ENCODE results near the gene CLPSL2. TPM values are rescaled to one million over a fixed set of nuclear protein-coding genes. Genes with fewer than 3 reads are reported as not detected.

The CLPSL2 gene
- total RNA-seq, 1 donor from 2014 or later = not detected

DNA sequence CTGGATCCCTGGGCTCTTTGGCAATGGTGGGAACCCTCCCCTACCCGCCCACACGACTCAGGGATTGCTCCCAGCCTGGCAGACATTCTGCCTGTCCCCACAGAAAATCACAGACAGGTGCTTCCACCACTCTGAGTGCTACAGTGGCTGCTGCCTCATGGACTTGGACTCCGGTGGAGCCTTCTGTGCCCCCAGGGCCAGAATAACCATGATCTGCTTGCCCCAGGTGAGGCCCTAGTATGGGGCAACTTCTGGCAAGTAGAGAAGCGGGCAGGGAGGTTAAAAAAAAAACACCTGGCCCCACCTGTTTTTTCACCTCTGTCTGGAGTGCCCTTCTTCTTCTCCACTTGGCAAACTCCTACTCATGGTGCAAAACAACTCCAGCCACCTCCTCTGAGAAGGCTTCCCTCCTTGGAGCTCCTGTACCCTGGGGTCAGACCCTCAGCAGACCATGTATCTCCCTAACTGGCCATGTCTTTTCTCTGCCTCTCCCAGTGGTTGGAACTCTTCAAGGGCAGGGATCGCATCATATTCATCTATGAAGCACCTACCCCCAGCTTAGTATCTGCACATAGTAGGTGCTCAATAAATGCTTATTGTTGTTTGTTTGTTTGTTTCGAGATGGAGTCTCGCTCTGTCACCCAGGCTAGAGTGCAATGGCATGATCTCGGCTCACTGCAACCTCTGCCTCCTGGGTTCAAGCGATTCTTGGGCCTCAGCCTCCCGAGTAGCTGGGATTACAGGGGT, 1.1 kb downstream of the CLPSL2 start:
- Histone ChIP-seq H3K9me3 (no peaks in the 10 kb centered on the region), H3K4me1 (peaks cover 8% of the 10 kb centered on the region), H3K4me3 (no peak overlapping the region), H3K36me3 (no peaks in the 10 kb centered on the region), H3K27ac (no peak overlapping the region), H3K27me3 (ENCODE audit: low read depth) (peaks cover 33% of the 10 kb centered on the region)
- intact Hi-C loops (cut with DNase I) = no loop called here
- ATAC-seq (no peak), DNase-seq (no peak)
- no peak for TF ChIP-seq CTCF (IDR thresholded peaks at IDR 0.05)

DNA sequence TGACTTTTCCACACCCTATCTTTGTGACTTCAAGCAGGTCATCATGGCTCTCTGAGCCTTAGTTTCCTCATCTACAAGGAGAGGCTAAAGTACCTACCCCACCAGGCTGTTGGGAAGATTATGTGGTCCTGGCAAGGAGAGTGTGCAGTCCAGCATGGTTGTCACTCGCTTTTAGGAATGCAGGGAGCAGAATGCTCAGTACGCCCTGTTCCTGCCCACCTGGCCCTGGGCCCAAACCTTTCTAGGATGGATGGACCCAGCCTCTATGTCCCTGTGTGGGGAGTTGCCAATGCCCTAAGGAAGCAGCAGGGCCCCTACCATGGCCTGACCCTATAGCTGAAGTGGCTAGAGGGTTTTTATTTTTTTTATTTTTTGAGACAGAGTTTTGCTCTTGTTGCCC, 2.0 kb downstream of the CLPSL2 start:
- no peak for ATAC-seq
- no peak overlapping the region for H3K4me3 ChIP-seq
- TF ChIP-seq CTCF (IDR thresholded peaks at IDR 0.05) = no peak
- H3K36me3 ChIP-seq = no peaks in the 10 kb centered on the region
- no peak overlapping the region for H3K27ac ChIP-seq
- intact Hi-C loops (cut with DNase I) = no loop called here
- no peaks in the 10 kb centered on the region for H3K9me3 ChIP-seq
- peaks cover 33% of the 10 kb centered on the region for H3K27me3 ChIP-seq (ENCODE audit: low read depth)
- peaks cover 8% of the 10 kb centered on the region for H3K4me1 ChIP-seq
- DNase-seq = no peak

DNA sequence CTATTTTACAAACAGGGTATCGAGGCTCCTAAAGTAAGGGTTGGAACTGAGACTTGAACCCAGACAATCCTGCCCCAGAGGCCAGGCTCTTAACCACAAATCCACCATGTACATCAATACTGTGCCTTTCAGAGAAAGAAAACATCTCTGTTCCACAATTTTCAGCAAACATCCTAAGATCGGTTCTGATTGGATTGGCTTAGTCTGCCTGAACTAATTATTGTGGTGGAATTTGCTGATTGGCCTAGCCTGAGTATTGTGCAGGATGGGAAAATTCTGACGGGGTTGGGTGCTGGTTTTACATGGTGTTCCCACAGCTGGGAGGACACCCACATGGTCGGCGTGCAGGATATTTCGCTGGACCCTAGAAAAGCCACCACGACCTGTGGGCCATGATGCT, 4.3 kb downstream of the CLPSL2 start, which contains the start of gene CLPSL1:
CLPSL1 (plus strand) TSS at position 301 of the 400 bp plus-strand sequence; CDS start at position 393, 92 bp downstream.
- ATAC-seq = no peak
- Histone ChIP-seq H3K27me3 (ENCODE audit: low read depth) (peaks cover 30% of the 10 kb centered on the region), H3K4me3 (no peak within 1 kb of the TSS), H3K27ac (no peak within 1 kb of the TSS), H3K4me1 (peaks cover 8% of the 10 kb centered on the region), H3K9me3 (no peaks in the 10 kb centered on the region), H3K36me3 (no peaks in the 10 kb centered on the region)
- no peak for DNase-seq
- intact Hi-C loops (cut with DNase I) = no loop called here
- TF ChIP-seq CTCF (IDR thresholded peaks at IDR 0.05) = no peak

DNA sequence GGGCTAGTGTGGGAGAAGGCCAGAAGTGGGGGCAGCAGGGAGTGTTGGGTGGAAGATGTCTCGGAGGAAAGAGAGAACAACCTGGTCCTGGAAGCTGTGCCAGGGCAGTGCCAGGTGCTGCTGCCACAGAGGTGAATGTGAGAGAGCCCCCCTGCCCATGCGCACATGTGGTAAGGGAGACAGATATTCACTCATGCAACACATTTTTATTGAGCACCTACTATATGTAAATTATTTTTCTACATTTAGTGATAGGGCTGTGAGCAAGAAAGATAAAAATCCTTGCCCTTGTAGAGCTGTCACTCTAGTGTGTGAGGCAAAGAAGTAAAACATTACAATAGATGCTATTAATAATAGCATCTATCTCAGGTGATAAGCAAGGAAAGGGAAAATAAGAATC, 4.9 kb downstream of the CLPSL2 start:
- TF ChIP-seq CTCF (IDR thresholded peaks at IDR 0.05) = no peak
- peaks cover 5% of the 10 kb centered on the region for H3K4me1 ChIP-seq
- ATAC-seq (no peak), DNase-seq (no peak)
- H3K27me3 ChIP-seq (ENCODE audit: low read depth) = peaks cover 28% of the 10 kb centered on the region
- no peaks in the 10 kb centered on the region for H3K9me3 ChIP-seq
- intact Hi-C loops (cut with DNase I) = no loop called here
- no peak overlapping the region for H3K4me3 ChIP-seq
- H3K36me3 ChIP-seq = no peaks in the 10 kb centered on the region
- H3K27ac ChIP-seq = no peak overlapping the region

DNA sequence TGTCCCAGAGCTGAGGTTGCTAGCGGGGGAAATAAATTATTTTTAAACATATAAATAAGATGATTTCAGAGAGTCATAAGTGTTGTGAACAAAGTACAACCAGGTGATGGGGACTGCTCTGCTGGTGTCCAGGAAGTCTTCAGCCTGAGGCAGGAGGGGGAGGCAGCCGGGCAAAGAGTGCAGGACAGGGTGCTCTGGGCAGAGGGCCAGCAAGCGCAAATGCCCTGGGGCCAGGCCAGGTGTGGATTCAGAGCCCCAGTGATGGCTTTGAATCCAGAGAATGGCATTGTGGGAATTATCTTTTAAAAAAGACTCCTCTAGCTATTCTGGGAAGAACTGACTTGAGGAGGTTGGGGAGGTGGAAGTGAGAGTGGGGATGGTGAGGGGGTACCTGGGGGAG, 6.0 kb downstream of the CLPSL2 start:
- H3K36me3 ChIP-seq = no peaks in the 10 kb centered on the region
- H3K27ac ChIP-seq = no peak overlapping the region
- no peak for TF ChIP-seq CTCF (IDR thresholded peaks at IDR 0.05)
- intact Hi-C loops (cut with DNase I) = no loop called here
- no peak overlapping the region for H3K4me3 ChIP-seq
- H3K4me1 ChIP-seq = no peaks in the 10 kb centered on the region
- ATAC-seq (no peak), DNase-seq (no peak)
- H3K27me3 ChIP-seq (ENCODE audit: low read depth) = peaks cover 29% of the 10 kb centered on the region
- H3K9me3 ChIP-seq = no peaks in the 10 kb centered on the region

All from lower lobe of right lung (tissue), 2 donors.